Heart left ventricle (tissue), 16 donors: Measurements from ENCODE around the gene CRABP1. TPM values are rescaled to one million over a fixed set of nuclear protein-coding genes. Genes with fewer than 3 reads are reported as not detected.

ENCODE experiments used
- ATAC-seq, 4 donors: fragments of 200-7000 bp; cut with Tn5 transposase; one replicate each; pipeline ENCODE4 v1.9.1; 2020 to 2022; ENCODE audit warnings: moderate library complexity in 4 of 4, mild to moderate bottlenecking in 3 of 4, moderate number of reproducible peaks in 1 of 4
- DNase-seq, 5 donors: peaks; one replicate each; pipeline ENCODE4 v3.0.0-alpha.2; 2020
- H3K27ac ChIP-seq, 12 donors: fragments of 200-600 bp; sonication (generic) in 4 of 12; one replicate each; pipeline versions ENCODE4 v1.5.0 to v1.8.0; 2016 to 2022; ENCODE audit warnings: mild to moderate bottlenecking in 2 of 12
- H3K27me3 ChIP-seq, 9 donors: fragments of 200-600 bp; sonication (generic) in 2 of 9; one replicate each; pipeline versions ENCODE4 v1.5.1 to v1.8.0; 2016 to 2022; ENCODE audit warnings: mild to moderate bottlenecking in 3 of 9
- H3K36me3 ChIP-seq, 9 donors: fragments of 200-600 bp; sonication (generic) in 2 of 9; one replicate each; pipeline versions ENCODE4 v1.5.0 to v1.8.0; 2018 to 2022; ENCODE audit warnings: mild to moderate bottlenecking in 2 of 9
- H3K4me1 ChIP-seq, 12 donors: fragments of 200-600 bp; sonication (generic) in 4 of 12; one replicate each; pipeline versions ENCODE4 v1.5.0 to v1.8.0; 2016 to 2022; ENCODE audit warnings: mild to moderate bottlenecking in 3 of 12
- H3K4me3 ChIP-seq, 12 donors: fragments of 200-600 bp; sonication (generic) in 4 of 12; one replicate each; pipeline versions ENCODE4 v1.5.0 to v1.8.0; 2017 to 2022; ENCODE audit warnings: mild to moderate bottlenecking in 9 of 12, moderate library complexity in 4 of 12
- H3K9me3 ChIP-seq, 12 donors: fragments of 200-600 bp; sonication (generic) in 4 of 12; one replicate each; pipeline versions ENCODE4 v1.5.0 to v1.8.0; 2016 to 2022; ENCODE audit warnings: mild to moderate bottlenecking in 1 of 12
- POLR2A ChIP-seq, 2 donors: fragments of 450-650 bp; IDR thresholded peaks; one replicate each; pipeline ENCODE4 v1.6.1; 2017; ENCODE audit warnings: antibody characterized with exemption in 2 of 2, mild to moderate bottlenecking in 2 of 2, moderate library complexity in 2 of 2
- whole genome bisulfite sequencing, 4 donors: extraction: QIAGEN DNeasy Blood & Tissue Kit in 2 of 4; methylation state at CpG; one replicate each; pipeline versions ENCODE4 v1.1.5 to v1.1.7; 2013 to 2018; 5-methylcytosine and 5-hydroxymethylcytosine counted together
- intact Hi-C, 10 donors: fragments of 100-400 bp; cut with DNase I; formaldehyde crosslinking; loops; one replicate each; pipeline versions ENCODE4 v1.11.1 to v1.14.2; 2022
- polyA plus RNA-seq, 2 donors: library from polyadenylated mRNA; stranded (reverse); fragments of 200-250 nt; gene quantifications; one replicate each; pipeline ENCODE4 v1.2.3, GENCODE V29; 2013
- total RNA-seq, 9 donors: library from RNA; depleted of rRNA in 2 of 9; stranded (reverse); fragments of >200 nt in 2 of 9; fragmentation: NEBNext Ultra II Directional in 3 of 9; extraction: Animal tissue kit (Norgen Biotek cat#: 25700) in 3 of 9; gene quantifications; one replicate each; pipeline versions ENCODE4 v1.1.0 to v1.2.4, GENCODE V29; 2016 to 2023
- TF ChIP-seq, protein P1 (sequence below), 12 donors: fragments of 200-600 bp; sonication (generic) in 4 of 12; IDR thresholded peaks; one replicate each; pipeline versions ENCODE4 v1.5.0 to v1.8.0; 2018 to 2022; ENCODE audit warnings: antibody characterized with exemption in 12 of 12, mild to moderate bottlenecking in 5 of 12
- donor health status: ischemic (EF 13 %, LVEDD 7.1; RV severe dilation, severe dysfunction).
- donor health status: healthy with polysubstance abuse.
- donor health status: DM: no; HTN: yes; CAD: no.
- donor health status: DM: no; HTN: no; CAD: no.
- donor health status: ischemic (EF 25% LVEDD 6.9; RV normal size, moderate dysfunction).
- donor health status: ischemic (EF 25% LVEDD 5.7; RV mildly dilated, moderate dysfunction).
- donor health status: healthy.
- donor health status: DM: yes; HTN: yes; CAD: no.
- donor health status: ischemic (EF 35%, LVEDD 5.7; RV mildly dilated, moderate dysfunction).
- donor health status: nonischemic (EF 11% LVEDD 7.7; RV severe dilation, severe dysfunction).
- donor health status: DM: yes; HTN: yes; CAD: no.
- donor health status: PGD.
- donor health status: ischemic (EF 29% LVEDD 5.4; RV normal size, mild dysfunction).
- donor health status: nonischemic (EF 23%, LVEDD 6.1; RV moderate dilation, normal function).

The CRABP1 gene
- total and polyA plus RNA-seq, 11 donors, result 0.46 TPM; not detected in 10

DNA sequence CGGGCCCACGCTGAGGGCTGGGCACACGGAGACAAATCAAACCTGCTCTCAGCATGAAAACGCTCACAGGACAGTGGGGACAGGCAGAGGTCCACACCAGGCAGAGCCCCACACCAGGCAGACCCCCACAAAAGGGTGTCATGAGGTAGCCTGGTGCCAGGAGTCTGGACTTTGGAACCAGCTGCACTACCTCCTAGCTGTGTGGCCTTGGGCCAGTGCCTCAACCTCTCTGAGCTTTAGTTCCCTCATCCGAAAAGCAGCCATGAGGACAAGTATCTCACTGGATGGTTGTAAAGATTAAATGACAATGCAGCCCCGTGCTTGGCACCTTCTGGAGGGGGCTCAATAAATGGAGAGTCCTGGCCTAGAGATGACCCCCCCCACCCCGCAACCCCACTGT, 16.5 kb upstream of the CRABP1 start:
- Histone ChIP-seq H3K4me1 (peaks cover 0 to 9% (median 0%) of the 10 kb centered on the region in 12 donors), H3K27me3 (no peaks in the 10 kb centered on the region), H3K36me3 (no peaks in the 10 kb centered on the region), H3K27ac (no peak overlapping the region), H3K4me3 (no peak overlapping the region), H3K9me3 (no peaks in the 10 kb centered on the region)
- DNase-seq (no peak), ATAC-seq (no peak)
- WGBS, 4 donors, result 89 to 92% (median 91%) methylated on average over 7 of the region's 7 CpGs
- intact Hi-C loops, result no loop called here
- TF ChIP-seq, protein P1, sequence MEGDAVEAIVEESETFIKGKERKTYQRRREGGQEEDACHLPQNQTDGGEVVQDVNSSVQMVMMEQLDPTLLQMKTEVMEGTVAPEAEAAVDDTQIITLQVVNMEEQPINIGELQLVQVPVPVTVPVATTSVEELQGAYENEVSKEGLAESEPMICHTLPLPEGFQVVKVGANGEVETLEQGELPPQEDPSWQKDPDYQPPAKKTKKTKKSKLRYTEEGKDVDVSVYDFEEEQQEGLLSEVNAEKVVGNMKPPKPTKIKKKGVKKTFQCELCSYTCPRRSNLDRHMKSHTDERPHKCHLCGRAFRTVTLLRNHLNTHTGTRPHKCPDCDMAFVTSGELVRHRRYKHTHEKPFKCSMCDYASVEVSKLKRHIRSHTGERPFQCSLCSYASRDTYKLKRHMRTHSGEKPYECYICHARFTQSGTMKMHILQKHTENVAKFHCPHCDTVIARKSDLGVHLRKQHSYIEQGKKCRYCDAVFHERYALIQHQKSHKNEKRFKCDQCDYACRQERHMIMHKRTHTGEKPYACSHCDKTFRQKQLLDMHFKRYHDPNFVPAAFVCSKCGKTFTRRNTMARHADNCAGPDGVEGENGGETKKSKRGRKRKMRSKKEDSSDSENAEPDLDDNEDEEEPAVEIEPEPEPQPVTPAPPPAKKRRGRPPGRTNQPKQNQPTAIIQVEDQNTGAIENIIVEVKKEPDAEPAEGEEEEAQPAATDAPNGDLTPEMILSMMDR (IDR thresholded peaks at IDR 0.05), result no peak
- TF ChIP-seq POLR2A (IDR thresholded peaks at IDR 0.05), result no peak

DNA sequence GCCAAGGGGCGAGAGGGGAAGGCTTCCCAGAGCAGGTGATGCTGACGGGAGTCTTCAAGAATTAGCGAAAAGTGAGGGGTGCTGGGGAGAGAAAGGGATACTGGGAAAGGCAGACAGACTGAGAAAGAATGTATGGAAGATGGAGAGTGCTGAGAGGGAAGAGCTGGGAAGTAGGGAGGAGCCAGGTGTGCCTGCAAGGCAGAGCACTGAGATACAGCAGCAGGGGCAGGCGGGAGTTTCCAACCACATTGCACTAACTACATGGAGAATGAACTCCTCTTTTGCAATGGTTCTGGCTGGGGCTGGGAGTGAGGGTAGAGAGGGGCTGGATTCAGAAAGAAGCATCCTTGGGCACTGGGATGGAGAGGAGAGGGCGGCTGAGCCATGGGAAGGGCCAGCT, 16.0 kb upstream of the CRABP1 start:
- H3K9me3 ChIP-seq, result no peaks in the 10 kb centered on the region
- 96 to 98% (median 96%) methylated on average over 5 of the region's 5 CpGs for WGBS, 4 donors
- H3K36me3 ChIP-seq, result no peaks in the 10 kb centered on the region
- ATAC-seq, result no peak
- TF ChIP-seq POLR2A (IDR thresholded peaks at IDR 0.05), result no peak
- TF ChIP-seq, protein P1 (IDR thresholded peaks at IDR 0.05), result no peak
- H3K27me3 ChIP-seq, result no peaks in the 10 kb centered on the region
- peaks cover 0 to 9% (median 0%) of the 10 kb centered on the region in 12 donors for H3K4me1 ChIP-seq
- no peak overlapping the region for H3K4me3 ChIP-seq
- no peak for DNase-seq
- intact Hi-C loops, result no loop called here
- no peak overlapping the region for H3K27ac ChIP-seq

DNA sequence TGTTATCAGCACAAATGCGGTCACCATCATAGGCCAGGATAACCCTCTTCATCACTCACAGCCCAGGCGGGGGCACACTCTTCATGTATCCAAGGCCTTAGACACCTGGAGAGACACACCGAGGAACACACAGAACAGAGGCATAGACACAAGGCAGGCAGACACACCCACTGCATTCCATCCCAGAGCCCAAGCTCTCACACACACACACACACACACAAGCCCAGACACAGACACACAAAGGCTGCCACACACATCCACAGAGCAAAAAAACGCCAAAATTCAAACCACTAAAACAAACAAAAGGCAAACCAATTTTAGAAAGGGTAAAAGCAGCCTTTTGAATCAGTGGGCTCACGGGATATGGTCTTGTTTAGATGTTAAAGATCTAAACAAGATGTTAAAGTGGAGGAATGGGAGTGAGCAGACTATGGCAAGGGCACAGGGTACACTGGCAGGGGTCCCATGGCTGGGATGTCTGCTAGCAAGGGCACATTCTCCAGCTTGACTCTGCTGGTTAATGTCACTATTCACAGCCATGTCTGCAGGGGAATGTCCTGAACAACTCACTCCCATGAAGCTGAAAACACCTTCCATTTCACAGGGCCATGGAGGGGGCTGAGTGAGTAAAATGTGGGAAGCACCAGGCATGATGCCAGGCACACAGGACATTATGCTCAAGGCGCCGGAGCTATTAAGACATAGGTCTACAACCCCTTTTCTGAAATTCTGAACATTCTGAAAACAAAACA, 14.9 kb upstream of the CRABP1 start:
- WGBS, 4 donors, result 57 to 67% (median 62%) methylated on average over 7 of the region's 7 CpGs
- H3K36me3 ChIP-seq, result no peaks in the 10 kb centered on the region
- peak in 1 of 5 donors; percentile 24 for DNase-seq
- H3K4me1 ChIP-seq, result peaks cover 0 to 9% (median 0%) of the 10 kb centered on the region in 12 donors
- H3K9me3 ChIP-seq, result no peaks in the 10 kb centered on the region
- no peak overlapping the region for H3K4me3 ChIP-seq
- no peak for TF ChIP-seq POLR2A (IDR thresholded peaks at IDR 0.05)
- TF ChIP-seq, protein P1 (IDR thresholded peaks at IDR 0.05), result no peak
- H3K27ac ChIP-seq, result peak overlapping the region in 1 of 12 donors; percentile 48
- intact Hi-C loops, result no loop called here
- peak; percentile 68 to 82 (median 77) for ATAC-seq
- H3K27me3 ChIP-seq, result no peaks in the 10 kb centered on the region

DNA sequence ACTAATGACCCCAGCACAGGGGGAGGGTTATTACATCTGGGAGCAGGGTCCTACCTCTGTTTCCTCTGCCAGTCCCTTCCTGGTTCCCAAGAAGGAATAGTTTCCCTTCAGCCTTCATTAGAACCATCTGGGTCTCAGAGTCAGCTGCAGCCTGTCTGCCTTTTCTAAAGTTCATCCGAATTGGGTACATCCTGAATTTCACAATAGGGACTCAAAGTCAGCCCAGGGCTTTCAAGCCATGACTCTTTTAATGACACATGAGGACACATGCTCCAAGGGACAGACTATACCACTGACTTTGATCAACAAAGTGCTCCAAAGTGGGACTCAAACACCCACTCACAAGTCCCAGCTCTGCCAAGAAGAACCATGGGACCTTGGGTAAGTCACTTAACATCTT, 12.7 kb upstream of the CRABP1 start:
- H3K9me3 ChIP-seq, result no peaks in the 10 kb centered on the region
- ATAC-seq (no peak), DNase-seq (no peak)
- peaks cover 0 to 6% (median 0%) of the 10 kb centered on the region in 12 donors for H3K4me1 ChIP-seq
- intact Hi-C loops, result no loop called here
- no peaks in the 10 kb centered on the region for H3K27me3 ChIP-seq
- TF ChIP-seq POLR2A (IDR thresholded peaks at IDR 0.05), result no peak
- TF ChIP-seq, protein P1 (IDR thresholded peaks at IDR 0.05), result no peak
- no peaks in the 10 kb centered on the region for H3K36me3 ChIP-seq
- 42 to 75% (median 58%) methylated on average over 1 of the region's 1 CpG for WGBS, 4 donors
- no peak overlapping the region for H3K27ac ChIP-seq
- H3K4me3 ChIP-seq, result no peak overlapping the region
